ENCODE data around the gene FAM98C.

- no peak for TF ChIP-seq POLR2A (IDR thresholded peaks at IDR 0.05)
- TF ChIP-seq CTCF (IDR thresholded peaks at IDR 0.05), result no peak
- TF ChIP-seq POLR2AphosphoS5 (IDR thresholded peaks at IDR 0.05), result no peak
Observed at GRCh38 chr19:38412491-38412890, 9.6 kb downstream of the FAM98C start.

Measured in prostate gland (tissue), 2 donors.